H1 (cell line): ENCODE data around the gene PKIB. TPM values are rescaled to one million over a fixed set of nuclear protein-coding genes. Genes with fewer than 3 reads are reported as not detected.

Source experiments
- ATF3 ChIP-seq: IDR thresholded peaks from 2 replicates; pipeline ENCODE4 v1.6.1; 2011; ENCODE audit warnings: low read depth, mild to moderate bottlenecking, low read length; ENCODE audit not compliant: insufficient read depth
- BCL11A ChIP-seq, 2 experiments: IDR thresholded peaks; one replicate each; pipeline ENCODE4 v1.6.1; 2011; ENCODE audit warnings: low read depth in 2 of 2, low read length in 2 of 2, mild to moderate bottlenecking in 2 of 2
- polyA plus RNA-seq, 7 experiments: library from polyadenylated mRNA; depleted of rRNA in 3 of 7; stranded (reverse) in 5 of 7; unstranded in 2 of 7; fragments of >200 nt in 5 of 7; fragments of 200-250 nt in 2 of 7; gene quantifications; 1 replicate in 5 of 7; 2 replicates in 1 of 7; 4 replicates in 1 of 7; pipeline versions ENCODE4 v1.2.1 to v1.2.3, GENCODE V29; 2011 to 2013; ENCODE audit warnings: missing spikeins in 2 of 7, mixed read lengths in 2 of 7
- total RNA-seq: library from RNA; stranded (reverse); fragmentation: NEBNext Ultra II Directional; extraction: Animal tissue kit (Norgen Biotek cat#: 25700); gene quantifications from 2 replicates; pipeline ENCODE4 v1.2.1, GENCODE V29; 2021

The PKIB gene
- total and polyA plus RNA-seq, 2 of the 8 experiments (the other 6 are each of a cell fraction or from before 2014, with no cell fraction given): 13.5 to 73.3 TPM

- TF ChIP-seq ATF3 (no peak), BCL11A (IDR thresholded peaks at IDR 0.05; ENCODE audit: low read depth in 2 of 2, low read length in 2 of 2) (no peak)
Measured at GRCh38 chr6:122565708-122566107, 44.5 kb upstream of the PKIB start (continued).
